ENCODE data around the gene DNAJB14. TPM values are rescaled to one million over a fixed set of nuclear protein-coding genes. Genes with fewer than 3 reads are reported as not detected.

DNAJB14 gene
- total and polyA plus RNA-seq, 2 experiments from 2014 or later = 24.9 to 27.3 TPM

GRCh38 chr4:99938243-99938753 lies 8.1 kb downstream of the DNAJB14 start (continued):
- TF ChIP-seq, protein P1, sequence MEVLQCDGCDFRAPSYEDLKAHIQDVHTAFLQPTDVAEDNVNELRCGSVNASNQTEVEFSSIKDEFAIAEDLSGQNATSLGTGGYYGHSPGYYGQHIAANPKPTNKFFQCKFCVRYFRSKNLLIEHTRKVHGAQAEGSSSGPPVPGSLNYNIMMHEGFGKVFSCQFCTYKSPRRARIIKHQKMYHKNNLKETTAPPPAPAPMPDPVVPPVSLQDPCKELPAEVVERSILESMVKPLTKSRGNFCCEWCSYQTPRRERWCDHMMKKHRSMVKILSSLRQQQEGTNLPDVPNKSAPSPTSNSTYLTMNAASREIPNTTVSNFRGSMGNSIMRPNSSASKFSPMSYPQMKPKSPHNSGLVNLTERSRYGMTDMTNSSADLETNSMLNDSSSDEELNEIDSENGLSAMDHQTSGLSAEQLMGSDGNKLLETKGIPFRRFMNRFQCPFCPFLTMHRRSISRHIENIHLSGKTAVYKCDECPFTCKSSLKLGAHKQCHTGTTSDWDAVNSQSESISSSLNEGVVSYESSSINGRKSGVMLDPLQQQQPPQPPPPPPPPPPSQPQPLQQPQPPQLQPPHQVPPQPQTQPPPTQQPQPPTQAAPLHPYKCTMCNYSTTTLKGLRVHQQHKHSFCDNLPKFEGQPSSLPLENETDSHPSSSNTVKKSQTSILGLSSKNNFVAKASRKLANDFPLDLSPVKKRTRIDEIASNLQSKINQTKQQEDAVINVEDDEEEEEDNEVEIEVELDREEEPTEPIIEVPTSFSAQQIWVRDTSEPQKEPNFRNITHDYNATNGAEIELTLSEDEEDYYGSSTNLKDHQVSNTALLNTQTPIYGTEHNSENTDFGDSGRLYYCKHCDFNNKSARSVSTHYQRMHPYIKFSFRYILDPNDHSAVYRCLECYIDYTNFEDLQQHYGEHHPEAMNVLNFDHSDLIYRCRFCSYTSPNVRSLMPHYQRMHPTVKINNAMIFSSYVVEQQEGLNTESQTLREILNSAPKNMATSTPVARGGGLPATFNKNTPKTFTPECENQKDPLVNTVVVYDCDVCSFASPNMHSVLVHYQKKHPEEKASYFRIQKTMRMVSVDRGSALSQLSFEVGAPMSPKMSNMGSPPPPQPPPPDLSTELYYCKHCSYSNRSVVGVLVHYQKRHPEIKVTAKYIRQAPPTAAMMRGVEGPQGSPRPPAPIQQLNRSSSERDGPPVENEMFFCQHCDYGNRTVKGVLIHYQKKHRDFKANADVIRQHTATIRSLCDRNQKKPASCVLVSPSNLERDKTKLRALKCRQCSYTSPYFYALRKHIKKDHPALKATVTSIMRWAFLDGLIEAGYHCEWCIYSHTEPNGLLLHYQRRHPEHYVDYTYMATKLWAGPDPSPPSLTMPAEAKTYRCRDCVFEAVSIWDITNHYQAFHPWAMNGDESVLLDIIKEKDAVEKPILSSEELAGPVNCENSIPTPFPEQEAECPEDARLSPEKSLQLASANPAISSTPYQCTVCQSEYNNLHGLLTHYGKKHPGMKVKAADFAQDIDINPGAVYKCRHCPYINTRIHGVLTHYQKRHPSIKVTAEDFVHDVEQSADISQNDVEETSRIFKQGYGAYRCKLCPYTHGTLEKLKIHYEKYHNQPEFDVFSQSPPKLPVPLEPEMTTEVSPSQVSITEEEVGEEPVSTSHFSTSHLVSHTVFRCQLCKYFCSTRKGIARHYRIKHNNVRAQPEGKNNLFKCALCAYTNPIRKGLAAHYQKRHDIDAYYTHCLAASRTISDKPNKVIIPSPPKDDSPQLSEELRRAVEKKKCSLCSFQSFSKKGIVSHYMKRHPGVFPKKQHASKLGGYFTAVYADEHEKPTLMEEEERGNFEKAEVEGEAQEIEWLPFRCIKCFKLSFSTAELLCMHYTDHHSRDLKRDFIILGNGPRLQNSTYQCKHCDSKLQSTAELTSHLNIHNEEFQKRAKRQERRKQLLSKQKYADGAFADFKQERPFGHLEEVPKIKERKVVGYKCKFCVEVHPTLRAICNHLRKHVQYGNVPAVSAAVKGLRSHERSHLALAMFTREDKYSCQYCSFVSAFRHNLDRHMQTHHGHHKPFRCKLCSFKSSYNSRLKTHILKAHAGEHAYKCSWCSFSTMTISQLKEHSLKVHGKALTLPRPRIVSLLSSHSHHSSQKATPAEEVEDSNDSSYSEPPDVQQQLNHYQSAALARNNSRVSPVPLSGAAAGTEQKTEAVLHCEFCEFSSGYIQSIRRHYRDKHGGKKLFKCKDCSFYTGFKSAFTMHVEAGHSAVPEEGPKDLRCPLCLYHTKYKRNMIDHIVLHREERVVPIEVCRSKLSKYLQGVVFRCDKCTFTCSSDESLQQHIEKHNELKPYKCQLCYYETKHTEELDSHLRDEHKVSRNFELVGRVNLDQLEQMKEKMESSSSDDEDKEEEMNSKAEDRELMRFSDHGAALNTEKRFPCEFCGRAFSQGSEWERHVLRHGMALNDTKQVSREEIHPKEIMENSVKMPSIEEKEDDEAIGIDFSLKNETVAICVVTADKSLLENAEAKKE (CRISPR knock-in tag; IDR thresholded peaks at IDR 0.05) = no peak

GRCh38 chr4:99934891-99935290 lies 11.5 kb downstream of the DNAJB14 start:
- Mint-ChIP-seq H3K9me3 (peaks cover 16% of the 10 kb centered on the region), H3K36me3 (ENCODE audit: low read depth) (peaks cover 31% of the 10 kb centered on the region; the same call in 2 of the 3 replicates)
- TF ChIP-seq STAT1 (IDR thresholded peaks at IDR 0.05; ENCODE audit: unreplicated experiment) (no peak), CTCF (conservative IDR thresholded peaks at IDR 0.05; ENCODE audit: low read depth in 2 of 2) (no peak), EZH2phosphoT487 (IDR thresholded peaks at IDR 0.05; ENCODE audit: unreplicated experiment) (no peak), NANOG (IDR thresholded peaks at IDR 0.05; ENCODE audit: borderline replicate concordance) (no peak), REST (IDR thresholded peaks at IDR 0.05; ENCODE audit: unreplicated experiment) (no peak), ZNF331 (CRISPR knock-in tag; IDR thresholded peaks at IDR 0.05; ENCODE audit: low read depth) (no peak), CREB1 (CRISPR knock-in tag; IDR thresholded peaks at IDR 0.05; ENCODE audit: low read depth) (no peak), JUNB (IDR thresholded peaks at IDR 0.05; ENCODE audit: unreplicated experiment) (no peak), POLR2AphosphoS5 (IDR thresholded peaks at IDR 0.05; ENCODE audit: low read depth) (no peak)

More at GRCh38 chr4:99934891-99935290, 11.5 kb downstream of the DNAJB14 start:
- Histone ChIP-seq H3K27ac (ENCODE audit: low read depth) (no peak overlapping the region), H2AFZ (no peak overlapping the region), H3K36me3 (ENCODE audit: insufficient read depth) (no peaks in the 10 kb centered on the region; the same call in 1 of the 2 replicates), H3K4me1 (ENCODE audit: insufficient read depth) (no peaks in the 10 kb centered on the region), H4K20me1 (replicated peaks; ENCODE audit: insufficient read depth) (no peaks in the 10 kb centered on the region), H3K9me2 (ENCODE audit: insufficient read depth) (no peaks in the 10 kb centered on the region), H3K79me2 (replicated peaks; ENCODE audit: insufficient read depth) (peaks cover 99% of the 10 kb centered on the region), H3K4me2 (no peak overlapping the region), H3F3A (replicated peaks; ENCODE audit: low read depth) (no peaks in the 10 kb centered on the region), H3K27me3 (ENCODE audit: insufficient read depth) (no peaks in the 10 kb centered on the region), H3K4me3 (no peak overlapping the region)
- no peak overlapping the region for H3K4me3 Mint-ChIP-seq
- H3K27ac Mint-ChIP-seq = no peak overlapping the region
- no peaks in the 10 kb centered on the region for H3K4me1 Mint-ChIP-seq
- DNase-seq (ENCODE audit: low spot score) (no peak), ATAC-seq (no peak)
- H3K27me3 Mint-ChIP-seq (ENCODE audit: insufficient read depth, low read depth, poor library complexity) = no peaks in the 10 kb centered on the region
